Activated gamma-delta T cell treated with Interleukin-2 at 50 U/mL for 16 hours (primary cell): ENCODE results near the gene ITPRIPL1.

ENCODE experiments used
- DNase-seq: peaks from one replicate; pipeline ENCODE4 v3.0.0-alpha.2; 2020

The ITPRIPL1 gene

DNA sequence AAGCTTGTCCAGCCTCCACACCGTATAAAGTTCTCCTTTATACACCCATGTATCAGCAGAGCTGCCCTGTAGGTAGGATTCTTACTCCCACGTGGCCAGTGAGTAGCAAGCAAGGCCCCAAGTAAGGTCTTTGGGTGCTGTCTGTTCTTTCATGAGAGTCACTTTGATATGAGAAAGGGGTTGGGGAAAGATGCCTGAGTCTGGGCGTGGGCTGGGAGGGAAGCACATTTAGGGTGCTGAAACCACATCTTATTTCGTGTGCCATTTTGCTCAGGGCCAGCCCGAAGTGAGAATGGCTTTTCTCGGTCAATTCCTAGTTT is 436 bp upstream of the ITPRIPL1 start:
- no peak for DNase-seq

DNA sequence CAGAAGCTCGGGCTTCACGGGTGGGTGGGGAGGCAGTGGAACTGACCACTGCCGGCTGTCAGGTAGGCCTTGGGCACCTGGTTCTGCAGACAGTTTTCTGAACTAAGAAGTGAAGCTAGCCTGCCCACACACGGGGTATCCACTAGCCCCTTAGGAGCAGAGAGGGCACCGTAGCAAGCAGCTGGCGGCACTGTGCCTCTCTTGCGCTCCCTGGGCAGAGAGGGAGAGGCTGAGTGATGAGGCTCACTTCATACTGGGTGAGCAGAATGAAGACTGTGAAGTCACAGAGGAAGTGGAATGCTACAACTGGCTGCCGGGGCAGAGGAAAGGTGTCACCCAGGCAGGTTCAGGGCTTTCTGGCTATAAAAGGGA is 753 bp downstream of the ITPRIPL1 start:
- DNase-seq, result peak; percentile 44

DNA sequence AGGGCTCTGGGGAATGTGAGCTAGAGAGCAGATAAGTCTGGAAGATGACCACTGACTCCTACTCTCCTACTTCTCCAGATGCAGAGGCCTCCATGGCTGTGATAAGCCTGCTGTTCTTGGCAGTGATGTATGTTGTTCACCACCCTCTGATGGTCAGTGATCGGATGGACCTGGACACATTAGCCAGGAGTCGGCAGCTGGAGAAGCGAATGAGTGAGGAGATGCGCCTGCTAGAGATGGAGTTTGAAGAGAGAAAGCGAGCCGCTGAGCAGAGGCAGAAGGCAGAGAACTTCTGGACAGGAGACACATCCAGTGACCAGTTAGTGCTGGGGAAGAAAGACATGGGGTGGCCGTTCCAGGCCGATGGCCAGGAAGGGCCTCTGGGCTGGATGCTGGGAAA is 1.4 kb downstream of the ITPRIPL1 start:
- no peak for DNase-seq

DNA sequence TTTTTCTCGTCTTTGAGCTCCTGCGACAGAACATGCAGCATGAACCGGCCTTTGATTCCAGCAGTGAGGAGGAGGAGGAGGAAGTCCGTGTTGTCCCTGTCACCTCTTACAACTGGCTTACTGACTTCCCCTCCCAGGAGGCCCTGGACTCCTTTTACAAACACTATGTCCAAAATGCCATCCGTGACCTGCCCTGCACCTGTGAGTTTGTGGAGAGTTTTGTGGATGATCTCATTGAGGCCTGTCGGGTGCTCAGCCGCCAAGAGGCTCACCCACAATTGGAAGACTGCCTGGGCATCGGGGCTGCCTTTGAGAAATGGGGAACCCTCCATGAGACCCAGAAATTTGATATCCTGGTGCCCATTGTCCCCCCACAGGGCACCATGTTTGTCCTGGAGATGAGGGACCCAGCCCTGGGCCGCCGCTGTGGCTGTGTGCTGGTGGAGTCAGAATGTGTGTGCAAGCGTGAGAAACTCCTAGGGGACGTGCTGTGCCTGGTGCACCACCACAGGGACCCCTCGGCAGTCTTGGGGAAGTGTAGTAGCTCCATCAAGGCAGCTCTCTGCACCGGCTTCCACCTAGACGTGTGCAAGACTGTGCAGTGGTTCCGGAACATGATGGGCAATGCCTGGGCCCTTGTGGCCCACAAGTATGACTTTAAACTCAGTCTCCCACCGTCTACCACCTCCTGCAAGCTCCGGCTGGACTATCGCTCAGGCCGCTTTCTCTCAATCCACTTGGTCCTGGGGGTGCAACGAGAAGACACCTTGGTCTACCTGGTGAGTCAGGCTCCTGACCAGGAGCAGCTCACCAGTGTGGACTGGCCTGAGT is 2.1 kb downstream of the ITPRIPL1 start:
- DNase-seq, result no peak

DNA sequence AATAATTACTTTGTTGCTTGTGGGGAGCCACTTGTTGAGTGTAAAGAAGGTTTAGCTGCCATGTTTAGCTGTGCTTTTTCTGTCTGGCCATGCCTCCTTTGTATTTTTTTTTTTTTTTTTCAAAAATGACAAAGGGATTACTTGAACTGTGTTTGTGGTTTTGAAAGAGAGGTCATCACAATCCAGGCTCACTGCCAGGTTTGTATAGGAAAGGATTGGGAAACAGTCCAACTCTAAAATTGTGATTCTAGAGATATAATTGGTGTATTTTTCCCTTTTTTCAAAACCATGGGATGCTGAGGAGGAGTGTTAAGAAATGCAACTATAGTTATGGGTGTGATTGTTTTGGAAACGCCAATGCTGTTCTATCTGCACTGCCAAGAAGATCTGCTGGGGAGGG is 4.3 kb downstream of the ITPRIPL1 start:
- no peak for DNase-seq

DNA sequence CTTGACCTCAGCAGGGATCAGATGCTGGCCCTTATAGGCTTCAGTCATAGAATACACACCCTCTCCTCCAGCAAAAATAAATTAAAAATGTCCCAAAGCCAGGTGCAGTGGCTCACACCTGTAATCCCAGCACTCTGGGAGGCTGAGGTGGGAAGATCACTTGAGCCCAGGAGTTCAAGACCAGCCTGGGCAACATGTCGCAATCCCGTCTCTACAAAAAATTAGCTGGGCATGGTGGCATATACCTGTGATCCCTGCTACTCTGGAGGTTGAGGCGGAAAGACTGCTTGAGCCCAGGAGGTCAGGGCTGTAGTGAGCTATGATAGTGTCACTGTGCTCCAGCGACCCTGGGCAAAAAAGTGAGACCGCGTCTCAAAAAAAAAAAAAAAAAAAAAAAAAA is 4.8 kb downstream of the ITPRIPL1 start:
- DNase-seq, result no peak

DNA sequence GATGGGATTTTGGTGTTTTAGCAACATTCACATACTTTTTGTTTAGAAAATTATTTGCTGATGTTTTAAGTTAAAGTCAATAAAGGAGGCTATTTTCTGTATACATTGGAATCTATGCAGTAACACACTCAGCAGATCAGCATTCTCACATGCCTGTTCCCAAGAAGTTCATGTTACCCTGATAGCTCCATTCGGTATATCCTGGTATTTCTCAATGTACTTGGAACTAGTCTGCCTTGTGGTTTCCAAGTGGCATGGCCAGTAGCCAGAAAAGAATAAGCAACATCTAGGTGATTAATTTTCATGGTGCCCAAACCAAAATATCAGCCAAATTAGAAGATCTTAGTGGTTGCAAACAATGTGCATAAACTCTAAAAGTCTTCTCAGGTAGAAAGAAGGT is 5.3 kb downstream of the ITPRIPL1 start:
- DNase-seq, result no peak

DNA sequence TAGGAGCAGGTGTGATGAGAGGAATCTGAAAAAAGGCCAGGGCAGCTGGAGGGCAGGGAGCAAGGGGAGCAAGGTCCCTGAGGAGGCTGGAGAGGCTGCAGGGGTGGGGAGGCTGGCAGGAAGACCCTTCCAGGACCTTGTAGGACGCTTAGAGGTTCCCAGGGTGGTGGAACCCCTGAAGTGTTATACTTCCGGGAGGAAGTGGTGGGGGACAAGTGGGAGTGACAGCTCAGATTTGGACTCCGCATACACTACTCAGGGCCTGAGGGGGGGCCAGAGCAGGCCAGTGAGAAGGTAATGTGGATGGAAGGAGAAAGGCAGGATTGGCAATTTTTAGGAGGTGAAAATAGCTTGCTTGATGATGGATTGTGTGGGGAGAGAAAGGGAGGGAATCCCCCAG is 8.6 kb downstream of the ITPRIPL1 start:
- DNase-seq, result no peak

DNA sequence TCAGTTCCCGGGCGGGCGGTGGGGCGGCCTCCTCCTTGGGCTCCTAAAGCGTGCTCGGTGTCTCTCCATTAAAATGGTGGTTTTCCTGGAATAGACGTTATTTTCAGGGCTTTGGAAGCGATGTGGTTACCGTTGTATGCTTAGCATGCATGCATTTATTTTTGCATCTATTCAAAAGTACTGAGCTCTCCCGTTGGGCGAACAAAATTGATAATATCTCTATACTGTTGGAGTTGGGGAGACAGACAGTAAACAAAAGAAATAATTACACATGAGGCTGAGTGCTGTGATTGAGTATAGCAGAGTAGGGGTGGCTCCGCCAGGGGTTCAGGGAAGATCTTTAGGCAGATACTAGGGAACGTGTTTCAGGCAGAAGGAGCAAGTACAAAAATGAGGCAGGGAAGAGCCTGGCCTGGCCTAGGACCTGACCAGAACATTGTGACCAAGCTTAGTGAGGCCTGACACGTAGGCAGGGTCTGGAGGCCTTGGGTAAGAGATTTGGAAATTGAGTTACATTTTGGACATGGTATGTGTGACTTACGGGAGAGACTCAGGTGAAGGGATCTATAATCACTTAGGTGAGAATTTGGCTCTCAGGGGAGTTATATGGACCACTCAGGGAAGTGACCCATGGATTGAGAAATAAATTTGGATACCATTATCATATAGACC is 11.1 kb downstream of the ITPRIPL1 start:
- DNase-seq, result no peak

DNA sequence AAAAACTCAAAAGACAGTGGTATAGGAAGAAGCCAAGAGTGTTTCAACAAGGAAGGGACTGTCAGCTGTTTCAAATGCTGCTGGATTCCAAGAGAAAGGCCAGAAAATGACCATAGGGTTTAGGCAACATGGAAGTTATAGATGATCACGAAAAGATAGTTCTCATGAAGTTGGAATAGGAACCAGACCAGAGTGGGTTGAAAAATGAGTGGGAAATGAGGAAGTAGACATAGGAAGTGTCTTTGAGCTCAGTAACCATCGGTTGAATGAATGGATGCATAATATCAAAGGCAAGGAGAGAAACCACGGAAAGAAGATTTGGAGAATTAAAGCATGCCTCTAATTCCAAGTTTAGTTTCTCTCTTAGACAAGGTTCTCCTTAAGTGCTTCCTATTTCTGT is 11.8 kb downstream of the ITPRIPL1 start:
- DNase-seq, result no peak

DNA sequence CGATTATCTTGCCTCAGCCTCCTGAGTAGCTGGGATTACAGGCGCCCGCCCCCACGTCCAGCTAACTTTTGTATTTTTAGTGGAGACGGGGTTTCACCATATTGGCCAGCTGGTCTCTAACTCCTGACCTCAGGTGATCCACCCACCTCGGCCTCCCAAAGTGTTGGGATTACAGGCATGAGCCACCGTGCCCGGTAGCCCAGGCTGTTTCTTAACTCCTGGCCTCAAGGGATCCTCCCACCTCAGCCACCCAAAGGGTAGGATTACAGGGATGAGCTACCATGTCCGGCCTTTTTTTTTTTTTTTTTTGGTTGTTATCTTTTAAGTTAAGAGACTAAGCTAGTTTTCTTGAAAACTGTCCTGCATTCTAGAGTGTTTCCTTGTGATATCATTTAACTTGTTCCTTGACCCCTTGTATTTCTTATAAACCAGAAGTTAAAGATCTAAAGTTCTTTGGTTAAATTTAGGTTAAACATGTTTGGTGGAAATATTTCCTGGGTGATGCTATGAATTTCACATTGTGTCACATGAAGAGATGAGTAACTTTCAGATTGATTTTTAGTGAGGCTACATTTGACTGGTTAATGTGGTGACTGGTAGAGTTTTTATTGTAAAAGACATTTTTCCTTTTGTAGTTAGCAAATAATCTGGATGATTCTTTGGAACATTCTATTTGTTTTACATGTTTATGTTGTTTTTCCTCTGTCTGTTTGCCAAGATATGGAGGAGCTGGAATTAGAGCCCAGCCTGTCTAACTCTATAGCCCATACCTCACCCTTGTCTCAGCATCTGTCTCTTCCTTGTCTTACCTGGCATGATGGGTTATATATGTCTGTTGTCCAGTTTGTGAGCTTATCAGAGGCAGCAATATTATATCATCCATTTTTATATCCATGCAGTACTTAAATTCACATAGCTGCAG is 15.6 kb downstream of the ITPRIPL1 start:
- DNase-seq, result no peak

DNA sequence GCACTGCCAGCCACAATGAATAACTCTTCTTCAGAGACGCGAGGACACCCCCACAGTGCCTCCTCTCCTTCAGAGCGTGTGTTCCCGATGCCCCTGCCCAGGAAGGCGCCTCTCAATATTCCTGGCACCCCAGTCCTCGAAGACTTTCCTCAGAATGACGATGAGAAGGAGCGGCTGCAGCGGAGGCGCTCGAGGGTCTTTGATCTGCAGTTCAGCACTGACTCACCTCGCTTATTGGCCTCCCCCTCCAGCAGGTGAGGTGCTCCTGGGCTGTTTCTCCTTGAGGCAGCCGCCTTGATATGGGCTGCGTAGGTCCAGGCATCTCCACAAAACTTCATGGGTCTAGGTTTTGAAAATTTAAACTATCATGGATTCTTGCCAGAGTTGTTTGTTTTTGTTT is 16.5 kb downstream of the ITPRIPL1 start:
- no peak for DNase-seq

DNA sequence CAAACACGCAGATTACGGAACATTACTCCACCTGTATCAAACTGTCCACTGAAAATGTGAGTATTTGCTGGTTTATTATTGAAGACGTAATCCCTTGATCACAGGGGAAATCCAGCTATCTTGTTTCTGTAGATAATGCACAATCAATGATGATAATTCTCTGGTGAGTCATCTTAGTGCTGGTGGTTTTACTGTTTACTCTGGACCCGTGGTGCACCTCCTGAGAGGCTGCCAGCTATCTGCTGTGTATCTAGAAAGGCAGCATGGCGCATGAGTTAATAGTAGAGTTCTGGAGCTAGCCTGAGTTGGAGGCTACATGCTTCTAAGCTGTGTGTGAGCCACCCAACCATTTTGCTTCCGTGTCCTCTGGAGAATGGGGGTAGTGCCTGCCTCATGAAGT is 17.0 kb downstream of the ITPRIPL1 start:
- peak; percentile 32 for DNase-seq

DNA sequence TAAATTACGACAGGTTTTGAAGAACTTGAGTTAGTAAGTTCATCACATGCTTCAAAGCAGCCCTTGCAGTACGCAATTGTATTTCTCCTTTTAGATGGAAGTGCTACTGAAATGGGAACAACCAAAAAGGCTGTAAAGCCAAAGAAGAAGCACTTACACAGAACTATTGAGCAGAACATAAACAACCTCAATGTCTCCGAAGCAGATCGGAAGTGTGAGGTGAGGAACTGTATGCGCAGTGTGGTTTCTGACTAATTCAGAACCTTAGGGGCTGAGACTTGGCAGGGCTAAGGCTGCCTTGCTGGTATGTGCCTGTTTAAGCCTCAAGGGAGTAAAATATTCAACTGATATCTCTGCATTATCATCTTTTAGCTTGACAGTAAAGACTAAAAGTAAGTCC is 18.9 kb downstream of the ITPRIPL1 start:
- peak; percentile 37 for DNase-seq

DNA sequence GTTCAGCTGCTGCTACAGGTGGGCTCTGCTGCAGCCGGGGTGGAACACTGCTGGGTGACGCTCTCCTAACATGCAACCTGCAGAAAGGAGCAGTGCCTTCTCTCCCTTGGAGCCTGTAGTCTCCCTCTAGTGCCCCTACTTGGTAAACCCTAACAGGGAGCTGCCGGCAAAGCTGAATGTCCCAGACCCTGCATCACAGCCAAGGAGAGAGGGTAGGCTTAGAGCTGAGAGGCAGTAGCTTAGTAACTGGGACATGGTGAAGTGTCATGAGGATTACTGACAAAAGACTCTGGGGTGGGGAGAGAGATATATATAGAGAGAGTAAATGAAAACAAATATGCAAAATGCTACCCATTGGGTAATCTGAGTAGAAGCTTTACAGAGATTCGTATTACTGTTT is 20.3 kb downstream of the ITPRIPL1 start:
- DNase-seq, result no peak

DNA sequence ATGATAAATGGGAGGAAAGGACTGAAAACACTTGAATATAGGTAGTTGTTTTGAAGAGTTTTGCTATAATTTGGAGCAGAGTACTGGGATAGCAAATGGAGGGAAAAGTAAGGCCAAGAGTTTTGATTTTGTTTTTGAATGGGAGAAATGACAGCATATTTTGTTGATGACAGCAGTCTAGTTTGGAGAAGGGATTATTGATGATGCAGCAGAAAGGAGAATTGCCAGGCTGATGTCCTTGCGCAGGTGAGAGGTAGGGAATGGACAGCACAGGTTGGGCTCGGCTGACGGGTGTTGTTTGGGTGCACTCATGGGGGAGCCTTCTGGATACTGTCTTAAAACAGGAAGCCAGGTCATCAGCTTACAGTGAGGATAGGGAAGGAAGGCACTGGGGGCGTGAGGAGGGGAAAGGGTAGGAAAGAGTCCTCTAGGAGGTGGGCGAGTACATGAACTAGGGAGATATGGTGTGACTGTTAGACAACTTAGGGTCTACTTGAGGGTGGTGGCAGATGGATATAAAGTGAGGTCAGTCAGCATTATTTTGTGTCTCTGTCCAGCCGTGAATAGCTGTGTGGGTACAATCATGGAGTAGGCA is 20.8 kb downstream of the ITPRIPL1 start:
- no peak for DNase-seq

DNA sequence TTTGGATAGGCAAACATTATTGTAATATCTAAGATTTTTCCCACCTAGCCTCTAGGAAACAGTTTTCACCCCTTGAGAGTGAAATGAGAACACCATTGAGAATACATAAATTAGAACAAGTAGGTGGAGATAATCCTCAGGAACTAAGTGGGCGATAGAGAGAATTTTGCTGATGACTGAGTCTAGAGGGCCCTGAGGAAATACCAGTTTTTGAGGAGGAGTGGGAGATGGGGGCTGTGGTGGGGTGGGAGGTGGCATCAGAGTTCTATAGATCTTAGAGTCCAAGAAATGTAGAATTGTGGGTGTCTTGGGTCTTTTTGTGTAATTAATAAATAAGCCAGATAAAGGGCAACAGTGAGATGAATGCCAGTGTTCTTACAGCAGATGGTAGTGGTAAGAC is 22.3 kb downstream of the ITPRIPL1 start:
- DNase-seq, result no peak

DNA sequence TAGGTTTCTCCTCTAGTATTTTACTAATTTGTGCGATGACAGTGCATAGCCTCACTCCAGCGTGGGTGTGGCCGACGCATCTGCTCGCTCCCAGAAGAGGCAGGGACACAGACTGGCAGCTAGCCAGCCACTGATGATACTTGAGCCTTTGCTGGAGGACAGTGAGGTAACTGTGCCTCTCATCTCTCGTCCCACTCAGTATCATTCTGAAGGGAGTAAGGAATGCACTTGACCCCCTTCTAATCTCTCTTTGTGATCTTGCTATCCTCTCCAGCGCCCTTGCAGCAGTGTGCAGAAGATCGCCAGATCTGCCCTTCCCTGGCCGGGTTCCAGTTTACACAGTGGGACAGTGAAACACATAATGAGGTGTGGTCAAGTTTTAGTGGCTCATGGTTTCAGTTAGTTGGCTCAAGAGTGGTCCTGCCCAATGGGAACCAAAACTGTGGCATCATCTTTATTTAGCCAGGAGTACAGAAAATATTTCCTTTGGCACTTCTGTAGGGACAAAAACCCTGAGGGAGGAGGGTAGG is 28.0 kb downstream of the ITPRIPL1 start:
- no peak for DNase-seq

DNA sequence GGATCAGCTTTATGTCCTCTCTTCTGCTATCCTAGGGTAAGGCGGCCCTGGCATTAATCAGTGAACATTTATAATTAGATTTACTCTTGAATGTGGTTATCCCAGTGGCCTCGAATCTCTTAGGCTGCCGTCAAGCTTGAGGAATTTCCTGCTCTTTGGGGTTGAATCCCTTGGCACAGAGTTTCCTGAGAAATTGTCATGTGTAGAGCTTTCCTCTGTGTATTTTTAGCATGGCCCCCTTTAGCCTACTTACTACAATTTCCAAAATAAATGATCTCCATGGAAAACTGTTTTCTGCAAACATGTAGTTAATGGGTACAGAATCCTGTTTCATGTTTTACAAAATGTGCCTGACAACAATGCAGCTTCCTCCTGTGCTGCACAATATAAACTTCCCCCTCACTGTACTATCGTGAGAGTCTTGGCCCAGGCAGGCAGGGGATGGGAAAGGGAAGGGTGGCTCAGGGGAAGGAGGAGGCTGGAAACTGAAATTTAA is 28.5 kb downstream of the ITPRIPL1 start:
- DNase-seq, result no peak

DNA sequence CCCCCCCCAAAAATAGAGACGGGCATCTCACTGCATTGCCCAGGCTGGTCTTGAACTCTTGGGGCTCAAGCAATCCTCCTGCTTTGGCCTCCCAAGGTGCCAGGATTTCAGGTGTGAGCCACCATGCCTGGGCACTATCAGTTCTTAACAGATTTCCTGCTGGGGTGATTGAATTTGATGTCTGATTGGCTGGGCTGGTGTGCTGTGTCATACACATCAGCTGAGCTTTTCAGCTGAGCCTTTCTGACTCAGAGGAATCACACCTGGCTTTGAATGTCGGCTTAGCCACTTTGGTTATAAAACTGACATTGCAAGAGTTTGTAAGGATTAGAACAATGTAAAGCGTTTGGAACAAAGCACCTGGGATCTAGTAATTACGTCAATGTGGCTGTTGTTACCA is 29.4 kb downstream of the ITPRIPL1 start:
- no peak for DNase-seq

DNA sequence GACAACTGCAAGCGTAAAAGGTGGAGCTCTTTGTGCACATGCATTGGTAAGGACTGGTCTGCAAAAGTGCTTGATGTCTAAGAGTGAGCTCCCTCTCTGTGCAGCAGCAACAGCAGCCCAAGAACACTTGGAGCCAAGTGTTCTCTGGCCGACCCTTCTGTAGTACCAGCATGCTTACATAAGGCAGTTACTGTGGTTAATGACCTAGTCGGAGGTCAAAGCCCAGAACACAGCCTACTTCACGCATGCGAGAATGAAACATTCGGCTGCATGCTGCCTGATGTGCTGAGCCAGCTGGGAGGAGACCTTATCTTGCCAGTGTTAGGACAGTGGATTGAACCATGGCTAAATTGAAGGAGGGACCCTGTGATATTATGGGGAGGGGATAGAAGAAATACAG is 31.8 kb downstream of the ITPRIPL1 start:
- DNase-seq, result no peak

DNA sequence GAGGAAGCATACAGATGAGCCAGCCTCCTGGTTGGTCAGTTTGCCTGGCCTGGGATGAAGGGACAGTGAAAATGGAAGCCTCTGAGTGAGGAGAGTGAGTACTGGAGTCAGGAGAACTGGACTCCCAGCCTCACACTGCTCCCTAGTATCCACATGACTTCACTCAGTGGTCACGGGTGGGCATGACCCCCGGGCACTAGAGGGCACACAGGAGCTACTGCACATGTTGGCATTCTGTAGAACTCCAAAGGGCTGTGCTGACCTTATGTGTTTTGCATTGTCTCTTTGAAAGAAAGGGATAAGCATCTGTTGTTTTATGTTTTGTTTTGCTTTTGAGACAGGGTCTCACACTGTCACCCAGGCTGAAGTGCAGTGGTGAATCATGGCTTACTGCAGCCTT is 34.2 kb downstream of the ITPRIPL1 start:
- DNase-seq, result peak; percentile 54

DNA sequence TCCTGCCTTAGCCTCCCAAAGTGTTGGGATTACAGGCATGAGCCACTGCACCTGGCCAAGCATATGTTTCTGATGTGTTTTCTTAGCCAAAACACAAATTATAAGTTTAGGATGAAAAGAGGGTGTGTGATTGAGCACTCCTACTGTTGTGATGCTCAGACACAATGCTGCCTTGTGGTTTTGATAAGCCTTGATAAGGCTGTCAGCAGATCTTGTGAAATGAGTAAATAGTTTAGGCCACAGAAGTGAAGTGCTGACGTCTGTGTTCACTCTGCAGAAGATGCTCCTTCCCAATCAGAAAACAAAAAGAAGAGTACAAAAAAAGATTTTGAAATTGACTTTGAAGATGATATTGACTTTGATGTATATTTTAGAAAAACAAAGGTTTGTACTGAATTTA is 34.7 kb downstream of the ITPRIPL1 start:
- no peak for DNase-seq
